ENCODE measurements around the gene MACROH2A2.

- TF ChIP-seq EZH2 (IDR thresholded peaks at IDR 0.05) (no peak), POLR2AphosphoS5 (IDR thresholded peaks at IDR 0.05; ENCODE audit: borderline replicate concordance, low read depth, low read length) (no peak)
Measured at GRCh38 chr10:70135046-70135445, 82.4 kb downstream of the MACROH2A2 start.

Measured in SK-N-MC (cell line).